Measurements from ENCODE around the gene HSP90AB1. TPM values are rescaled to one million over a fixed set of nuclear protein-coding genes. Genes with fewer than 3 reads are reported as not detected.

The HSP90AB1 gene
- total and polyA plus RNA-seq, 9 of the 15 experiments (the other 6 are each of a cell fraction or from before 2014, with no cell fraction given) = 1,780 to 3,358 (median 2,262) TPM

GRCh38 chr6:44246663-44247337 lies at the start of gene HSP90AB1 (continued):
- TF ChIP-seq DIDO1 (tag; IDR thresholded peaks at IDR 0.05; ENCODE audit: low read depth) (peak; percentile 67; the same call in 1 of the 2 replicates), CHD1 (IDR thresholded peaks at IDR 0.05; ENCODE audit: low read length) (peak; percentile 98), BRD9 (IDR thresholded peaks at IDR 0.05; ENCODE audit: low read depth, partially characterized antibody) (peak; percentile 95), TAF15 (IDR thresholded peaks at IDR 0.05; ENCODE audit: low read depth, low read length) (no peak), PHB (CRISPR knock-in tag; IDR thresholded peaks at IDR 0.05) (no peak), CBX5 (IDR thresholded peaks at IDR 0.05; ENCODE audit: borderline replicate concordance, low read depth) (no peak), THRAP3 (IDR thresholded peaks at IDR 0.05; ENCODE audit: borderline replicate concordance) (peak; percentile 99), PURB (CRISPR knock-in tag; IDR thresholded peaks at IDR 0.05; ENCODE audit: low read depth) (no peak), KAT7 (CRISPR knock-in tag; IDR thresholded peaks at IDR 0.05; ENCODE audit: borderline replicate concordance) (no peak), ZNF75A (CRISPR knock-in tag; IDR thresholded peaks at IDR 0.05) (no peak), TOE1 (IDR thresholded peaks at IDR 0.05; ENCODE audit: borderline replicate concordance) (peak; percentile 92), TOE1 (CRISPR knock-in tag; IDR thresholded peaks at IDR 0.05; ENCODE audit: borderline replicate concordance, low read depth) (peak; percentile 95), FOXA1 (IDR thresholded peaks at IDR 0.05; ENCODE audit: borderline replicate concordance) (no peak), SMAD3 (CRISPR knock-in tag; conservative IDR thresholded peaks at IDR 0.05) (no peak), AFF4 (CRISPR knock-in tag; IDR thresholded peaks at IDR 0.05) (no peak), CXXC5 (CRISPR knock-in tag; IDR thresholded peaks at IDR 0.05) (peak; percentile 65), PBX2 (CRISPR knock-in tag; IDR thresholded peaks at IDR 0.05; ENCODE audit: low read depth) (no peak), PBX2 (tag; conservative IDR thresholded peaks at IDR 0.05; ENCODE audit: low read depth) (no peak), TBL1XR1 (IDR thresholded peaks at IDR 0.05; ENCODE audit: low read length in 2 of 2) (peak in 1 of 2 experiments; percentile 40; a peak in 3 of 4 replicates), MAZ (CRISPR knock-in tag; conservative IDR thresholded peaks at IDR 0.05 in 1 of 2, IDR thresholded peaks at IDR 0.05 in 1 of 2) (peak in 1 of 2 experiments; percentile 58; a peak in 2 of 4 replicates), ILK (tag; IDR thresholded peaks at IDR 0.05; ENCODE audit: borderline replicate concordance, low read depth) (no peak), NUFIP1 (IDR thresholded peaks at IDR 0.05; ENCODE audit: partially characterized antibody) (peak; percentile 80), NCOA2 (IDR thresholded peaks at IDR 0.05; ENCODE audit: partially characterized antibody in 2 of 2) (no peak)

Measured in K562 (cell line).